Vagina (tissue), 2 donors: ENCODE data around the gene SLC39A6.

Source experiments
- CTCF ChIP-seq, 3 experiments: fragments of 450-650 bp in 2 of 3; fragments of 200-600 bp in 1 of 3; sonication (generic) in 1 of 3; IDR thresholded peaks; one replicate each; pipeline ENCODE4 v1.5.1; 2017 to 2019; ENCODE audit warnings: antibody characterized with exemption in 3 of 3, mild to moderate bottlenecking in 2 of 3, moderate library complexity in 2 of 3
- POLR2AphosphoS5 ChIP-seq, 2 donors: sonication (generic); formaldehyde crosslinking; IDR thresholded peaks; one replicate each; pipeline ENCODE4 v1.9.0; 2017; ENCODE audit warnings: antibody characterized with exemption in 2 of 2, mild to moderate bottlenecking in 2 of 2, low read depth in 1 of 2; ENCODE audit not compliant: insufficient read depth in 1 of 2

- TF ChIP-seq CTCF (IDR thresholded peaks at IDR 0.05) (no peak), POLR2AphosphoS5 (IDR thresholded peaks at IDR 0.05; ENCODE audit: insufficient read depth in 1 of 2, low read depth in 1 of 2) (no peak)
Observed at GRCh38 chr18:36114251-36114650, 14.9 kb downstream of the SLC39A6 start.
